ENCODE data around the gene COA1. TPM values are rescaled to one million over a fixed set of nuclear protein-coding genes. Genes with fewer than 3 reads are reported as not detected.

The COA1 gene
- total RNA-seq, 2 donors from 2014 or later: 24.8 to 45.1 TPM

GRCh38 chr7:43769791-43770465 lies 40.6 kb upstream of the COA1 start:
- DNase-seq: no peak
- no peak overlapping the region for H3K9ac ChIP-seq (ENCODE audit: low read depth in 2 of 2, low read length in 2 of 2)
- no peak overlapping the region for H3K27ac ChIP-seq
- H3K4me3 ChIP-seq: no peak overlapping the region
- TF ChIP-seq, protein P1, sequence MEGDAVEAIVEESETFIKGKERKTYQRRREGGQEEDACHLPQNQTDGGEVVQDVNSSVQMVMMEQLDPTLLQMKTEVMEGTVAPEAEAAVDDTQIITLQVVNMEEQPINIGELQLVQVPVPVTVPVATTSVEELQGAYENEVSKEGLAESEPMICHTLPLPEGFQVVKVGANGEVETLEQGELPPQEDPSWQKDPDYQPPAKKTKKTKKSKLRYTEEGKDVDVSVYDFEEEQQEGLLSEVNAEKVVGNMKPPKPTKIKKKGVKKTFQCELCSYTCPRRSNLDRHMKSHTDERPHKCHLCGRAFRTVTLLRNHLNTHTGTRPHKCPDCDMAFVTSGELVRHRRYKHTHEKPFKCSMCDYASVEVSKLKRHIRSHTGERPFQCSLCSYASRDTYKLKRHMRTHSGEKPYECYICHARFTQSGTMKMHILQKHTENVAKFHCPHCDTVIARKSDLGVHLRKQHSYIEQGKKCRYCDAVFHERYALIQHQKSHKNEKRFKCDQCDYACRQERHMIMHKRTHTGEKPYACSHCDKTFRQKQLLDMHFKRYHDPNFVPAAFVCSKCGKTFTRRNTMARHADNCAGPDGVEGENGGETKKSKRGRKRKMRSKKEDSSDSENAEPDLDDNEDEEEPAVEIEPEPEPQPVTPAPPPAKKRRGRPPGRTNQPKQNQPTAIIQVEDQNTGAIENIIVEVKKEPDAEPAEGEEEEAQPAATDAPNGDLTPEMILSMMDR (IDR thresholded peaks at IDR 0.05): no peak
- intact Hi-C loops (cut with DNase I): no loop called here
- H3K4me1 ChIP-seq: peaks cover under 1% of the 10 kb centered on the region
- H3K27me3 ChIP-seq: no peaks in the 10 kb centered on the region
- H3K9me3 ChIP-seq: no peaks in the 10 kb centered on the region
- no peaks in the 10 kb centered on the region for H3K36me3 ChIP-seq

DNA sequence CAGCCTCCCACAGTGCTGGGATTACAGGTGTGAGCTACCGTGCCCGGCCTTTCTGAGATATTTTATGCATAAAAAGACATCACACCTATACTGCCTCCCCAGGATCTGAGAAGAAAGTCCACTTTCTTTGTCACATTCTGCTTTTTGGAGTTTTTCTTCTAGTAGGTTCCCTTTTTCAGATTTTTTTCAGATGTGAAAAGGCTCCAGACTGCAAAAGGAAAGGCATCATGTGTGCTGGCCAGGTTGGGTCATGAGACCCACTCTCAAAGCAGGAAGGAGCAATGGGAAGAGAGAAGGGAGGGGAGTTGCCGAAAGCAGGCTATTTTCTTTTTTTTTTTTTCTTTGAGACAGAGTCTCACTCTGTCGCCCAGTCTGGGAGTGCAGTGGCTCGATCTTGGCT lies 40.0 kb upstream of the COA1 start:
- H3K4me1 ChIP-seq: peaks cover 3% of the 10 kb centered on the region
- no peak overlapping the region for H3K27ac ChIP-seq
- intact Hi-C loops (cut with DNase I): no loop called here
- H3K27me3 ChIP-seq: no peaks in the 10 kb centered on the region
- H3K9ac ChIP-seq (ENCODE audit: low read depth in 2 of 2, low read length in 2 of 2): no peak overlapping the region
- DNase-seq: no peak
- H3K4me3 ChIP-seq: no peak overlapping the region
- TF ChIP-seq, protein P1 (IDR thresholded peaks at IDR 0.05): no peak
- no peaks in the 10 kb centered on the region for H3K36me3 ChIP-seq
- H3K9me3 ChIP-seq: no peaks in the 10 kb centered on the region

GRCh38 chr7:43768887-43769272 lies 39.6 kb upstream of the COA1 start:
- no peak overlapping the region for H3K4me3 ChIP-seq
- H3K4me1 ChIP-seq: peaks cover 3% of the 10 kb centered on the region
- H3K27me3 ChIP-seq: no peaks in the 10 kb centered on the region
- H3K36me3 ChIP-seq: no peaks in the 10 kb centered on the region
- no peaks in the 10 kb centered on the region for H3K9me3 ChIP-seq
- no peak for DNase-seq
- TF ChIP-seq, protein P1 (IDR thresholded peaks at IDR 0.05): no peak
- intact Hi-C loops (cut with DNase I): no loop called here
- H3K27ac ChIP-seq: no peak overlapping the region
- H3K9ac ChIP-seq (ENCODE audit: low read depth in 2 of 2, low read length in 2 of 2): no peak overlapping the region

GRCh38 chr7:43768201-43768886 lies 39.0 kb upstream of the COA1 start:
- Histone ChIP-seq H3K9ac (ENCODE audit: low read depth in 2 of 2, low read length in 2 of 2) (no peak overlapping the region), H3K36me3 (no peaks in the 10 kb centered on the region), H3K27me3 (no peaks in the 10 kb centered on the region), H3K4me3 (no peak overlapping the region), H3K27ac (no peak overlapping the region), H3K9me3 (no peaks in the 10 kb centered on the region), H3K4me1 (peaks cover 3% of the 10 kb centered on the region)
- intact Hi-C loops (cut with DNase I): no loop called here
- TF ChIP-seq, protein P1 (IDR thresholded peaks at IDR 0.05): no peak
- DNase-seq: no peak

DNA sequence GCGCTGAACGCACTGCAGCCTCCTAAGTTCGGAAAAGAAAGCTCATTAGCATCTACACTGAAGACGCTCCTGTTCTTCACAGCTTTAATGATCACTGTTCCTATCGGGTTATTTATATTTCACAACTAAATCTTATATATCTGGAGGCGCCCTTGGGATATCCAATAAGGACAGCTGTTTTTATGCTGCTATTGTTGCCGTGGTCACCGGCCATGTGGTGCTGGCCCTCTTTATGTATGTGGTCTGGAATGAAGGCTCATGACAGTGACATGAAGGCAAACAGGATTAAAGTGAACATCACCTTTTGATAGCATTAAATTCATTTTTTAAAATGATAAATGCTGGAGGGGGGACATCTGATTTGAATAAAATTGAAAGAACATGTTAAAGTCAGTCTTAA lies 38.0 kb upstream of the COA1 start:
- H3K36me3 ChIP-seq: no peaks in the 10 kb centered on the region
- intact Hi-C loops (cut with DNase I): no loop called here
- no peaks in the 10 kb centered on the region for H3K27me3 ChIP-seq
- H3K9me3 ChIP-seq: no peaks in the 10 kb centered on the region
- H3K27ac ChIP-seq: no peak overlapping the region
- TF ChIP-seq, protein P1 (IDR thresholded peaks at IDR 0.05): no peak
- H3K4me3 ChIP-seq: no peak overlapping the region
- no peak overlapping the region for H3K9ac ChIP-seq (ENCODE audit: low read depth in 2 of 2, low read length in 2 of 2)
- DNase-seq: no peak
- peaks cover 3% of the 10 kb centered on the region for H3K4me1 ChIP-seq

All from colonic mucosa (tissue), 4 donors.